ENCODE results near the gene CDR2. TPM values are rescaled to one million over a fixed set of nuclear protein-coding genes. Genes with fewer than 3 reads are reported as not detected.
"Not testable (repeated sequence)": the region's sequence is repeated elsewhere in the genome, so short reads cannot be mapped to it uniquely, and the experiment has no call there.

CDR2 gene
- total RNA-seq, 4 donors from 2014 or later, result 20.1 to 26.8 (median 25.3) TPM

GRCh38 chr16:22372882-22373661, 1.3 kb downstream of the CDR2 start:
- DNase-seq (ENCODE audit: low spot score), result no peak
- no peak for ATAC-seq (ENCODE audit: low FRiP score)
- TF ChIP-seq, protein P1, sequence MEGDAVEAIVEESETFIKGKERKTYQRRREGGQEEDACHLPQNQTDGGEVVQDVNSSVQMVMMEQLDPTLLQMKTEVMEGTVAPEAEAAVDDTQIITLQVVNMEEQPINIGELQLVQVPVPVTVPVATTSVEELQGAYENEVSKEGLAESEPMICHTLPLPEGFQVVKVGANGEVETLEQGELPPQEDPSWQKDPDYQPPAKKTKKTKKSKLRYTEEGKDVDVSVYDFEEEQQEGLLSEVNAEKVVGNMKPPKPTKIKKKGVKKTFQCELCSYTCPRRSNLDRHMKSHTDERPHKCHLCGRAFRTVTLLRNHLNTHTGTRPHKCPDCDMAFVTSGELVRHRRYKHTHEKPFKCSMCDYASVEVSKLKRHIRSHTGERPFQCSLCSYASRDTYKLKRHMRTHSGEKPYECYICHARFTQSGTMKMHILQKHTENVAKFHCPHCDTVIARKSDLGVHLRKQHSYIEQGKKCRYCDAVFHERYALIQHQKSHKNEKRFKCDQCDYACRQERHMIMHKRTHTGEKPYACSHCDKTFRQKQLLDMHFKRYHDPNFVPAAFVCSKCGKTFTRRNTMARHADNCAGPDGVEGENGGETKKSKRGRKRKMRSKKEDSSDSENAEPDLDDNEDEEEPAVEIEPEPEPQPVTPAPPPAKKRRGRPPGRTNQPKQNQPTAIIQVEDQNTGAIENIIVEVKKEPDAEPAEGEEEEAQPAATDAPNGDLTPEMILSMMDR (IDR thresholded peaks at IDR 0.05), result no peak

- DNase-seq (ENCODE audit: low spot score) (no peak), ATAC-seq (ENCODE audit: low FRiP score) (peak; percentile 49)
- TF ChIP-seq, protein P1 (IDR thresholded peaks at IDR 0.05), result no peak
Measured at GRCh38 chr16:22370038-22370820, 4.2 kb downstream of the CDR2 start.

DNA sequence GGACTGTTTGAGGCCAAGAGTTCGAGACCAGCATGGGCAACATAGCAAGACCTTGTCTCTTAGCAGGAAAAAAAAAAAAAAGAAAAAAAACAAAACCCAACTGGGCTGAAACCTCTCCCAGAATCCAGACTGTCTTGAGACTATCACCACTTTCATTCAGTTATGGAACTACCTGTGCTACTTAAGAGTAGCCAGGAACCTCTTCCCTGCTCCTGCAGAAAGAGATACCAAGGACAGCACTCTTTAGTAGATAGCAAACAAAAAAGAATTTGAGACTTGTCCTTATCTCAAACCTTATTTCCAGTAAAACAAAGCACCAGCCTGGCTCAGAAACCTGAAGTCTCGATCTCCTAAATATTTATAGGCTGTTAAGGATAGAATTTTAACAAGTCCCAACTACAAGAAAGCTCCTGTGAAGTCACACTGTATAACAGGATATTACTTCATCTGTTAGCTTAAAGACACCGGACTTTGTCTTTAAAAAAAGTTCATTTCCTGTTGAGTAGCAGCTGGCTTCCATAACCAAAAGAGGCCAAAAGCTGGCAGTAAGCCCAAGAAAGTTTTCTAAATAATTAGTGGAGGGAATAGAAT, 5.1 kb downstream of the CDR2 start:
- no peak for DNase-seq (ENCODE audit: low spot score)
- ATAC-seq (ENCODE audit: low FRiP score), result no peak
- TF ChIP-seq, protein P1 (IDR thresholded peaks at IDR 0.05), result no peak

GRCh38 chr16:22368200-22368826, 6.1 kb downstream of the CDR2 start:
- ATAC-seq (ENCODE audit: low FRiP score); DNase-seq (ENCODE audit: low spot score): not testable (repeated sequence)

GRCh38 chr16:22366889-22367288, 7.5 kb downstream of the CDR2 start:
- ATAC-seq (ENCODE audit: low FRiP score) (no peak), DNase-seq (ENCODE audit: low spot score) (no peak)
- TF ChIP-seq, protein P1 (IDR thresholded peaks at IDR 0.05), result no peak

DNA sequence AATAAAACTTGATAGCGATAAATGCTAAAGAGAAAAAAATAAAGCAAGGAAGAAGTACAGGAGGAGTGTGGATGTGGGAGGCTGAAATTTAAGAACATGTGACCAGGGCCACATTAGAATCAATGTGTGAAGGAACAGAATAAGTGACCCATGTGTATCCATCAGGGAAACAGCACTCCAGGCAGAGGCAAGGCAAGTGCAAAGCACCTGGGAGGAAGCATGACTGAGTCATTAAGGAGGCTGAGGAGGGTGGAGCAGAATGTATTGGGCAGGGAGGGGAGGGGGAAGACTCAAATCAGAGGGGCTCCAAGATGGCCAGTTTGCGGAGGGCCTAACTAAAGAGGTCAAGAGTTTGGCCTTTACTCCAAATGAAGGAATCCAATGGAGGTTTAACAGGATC, 8.0 kb downstream of the CDR2 start:
- DNase-seq (ENCODE audit: low spot score), result no peak
- TF ChIP-seq, protein P1 (IDR thresholded peaks at IDR 0.05), result no peak
- ATAC-seq (ENCODE audit: low FRiP score), result no peak

DNA sequence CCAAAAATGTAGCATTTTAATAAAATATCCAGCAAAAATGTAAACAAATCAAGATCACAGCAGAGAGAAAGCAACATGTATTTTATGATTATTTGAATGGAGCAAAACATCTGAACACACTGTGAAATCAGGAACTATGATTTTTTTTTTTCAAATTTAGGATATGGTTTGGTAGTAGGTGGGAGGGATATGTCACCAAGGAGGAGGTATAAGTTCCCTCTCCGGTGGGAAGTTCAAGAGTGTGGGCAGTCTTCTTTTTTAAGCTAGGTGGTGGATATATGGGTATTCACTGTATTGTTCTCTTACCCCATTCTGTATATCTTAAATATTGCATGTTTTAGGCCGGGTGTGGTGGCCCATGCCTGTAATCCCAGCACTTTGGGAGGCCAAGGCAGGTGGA, 10.2 kb downstream of the CDR2 start:
- ATAC-seq (ENCODE audit: low FRiP score), result no peak
- DNase-seq (ENCODE audit: low spot score), result no peak
- TF ChIP-seq, protein P1 (IDR thresholded peaks at IDR 0.05), result no peak
